ENCODE measurements around the gene CRAT.

DNA sequence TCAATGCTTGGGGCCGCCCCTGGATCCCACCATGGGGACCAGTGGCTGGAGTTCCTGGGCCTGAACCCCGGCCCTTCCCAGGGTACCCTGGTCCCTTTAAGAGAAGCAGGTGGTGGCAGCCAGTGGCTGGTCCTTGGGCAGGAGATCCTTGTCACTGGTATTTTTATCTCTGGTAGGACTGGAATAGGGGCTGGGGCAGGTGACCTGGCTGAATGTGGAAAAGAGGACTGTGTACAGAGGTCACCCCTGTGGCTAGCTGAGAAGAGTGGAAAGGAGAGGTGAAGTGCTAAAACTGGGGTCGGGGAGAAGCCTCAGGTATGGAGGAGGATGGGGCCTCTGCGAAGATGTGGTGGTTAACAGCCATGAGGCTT is 7.0 kb downstream of the CRAT start:
- TF ChIP-seq, protein P1, sequence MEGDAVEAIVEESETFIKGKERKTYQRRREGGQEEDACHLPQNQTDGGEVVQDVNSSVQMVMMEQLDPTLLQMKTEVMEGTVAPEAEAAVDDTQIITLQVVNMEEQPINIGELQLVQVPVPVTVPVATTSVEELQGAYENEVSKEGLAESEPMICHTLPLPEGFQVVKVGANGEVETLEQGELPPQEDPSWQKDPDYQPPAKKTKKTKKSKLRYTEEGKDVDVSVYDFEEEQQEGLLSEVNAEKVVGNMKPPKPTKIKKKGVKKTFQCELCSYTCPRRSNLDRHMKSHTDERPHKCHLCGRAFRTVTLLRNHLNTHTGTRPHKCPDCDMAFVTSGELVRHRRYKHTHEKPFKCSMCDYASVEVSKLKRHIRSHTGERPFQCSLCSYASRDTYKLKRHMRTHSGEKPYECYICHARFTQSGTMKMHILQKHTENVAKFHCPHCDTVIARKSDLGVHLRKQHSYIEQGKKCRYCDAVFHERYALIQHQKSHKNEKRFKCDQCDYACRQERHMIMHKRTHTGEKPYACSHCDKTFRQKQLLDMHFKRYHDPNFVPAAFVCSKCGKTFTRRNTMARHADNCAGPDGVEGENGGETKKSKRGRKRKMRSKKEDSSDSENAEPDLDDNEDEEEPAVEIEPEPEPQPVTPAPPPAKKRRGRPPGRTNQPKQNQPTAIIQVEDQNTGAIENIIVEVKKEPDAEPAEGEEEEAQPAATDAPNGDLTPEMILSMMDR (conservative IDR thresholded peaks at IDR 0.05 in 1 of 2, IDR thresholded peaks at IDR 0.05 in 1 of 2; ENCODE audit: low read depth in 1 of 2, low read length in 2 of 2), result no peak
- TF ChIP-seq EZH2 (IDR thresholded peaks at IDR 0.05; ENCODE audit: low read length, missing control alignments), result no peak
